ENCODE data around the gene FGF22. TPM values are rescaled to one million over a fixed set of nuclear protein-coding genes. Genes with fewer than 3 reads are reported as not detected.

The FGF22 gene
- total RNA-seq, 4 donors from 2014 or later: 0.67 to 4.7 (median 1.2) TPM

DNA sequence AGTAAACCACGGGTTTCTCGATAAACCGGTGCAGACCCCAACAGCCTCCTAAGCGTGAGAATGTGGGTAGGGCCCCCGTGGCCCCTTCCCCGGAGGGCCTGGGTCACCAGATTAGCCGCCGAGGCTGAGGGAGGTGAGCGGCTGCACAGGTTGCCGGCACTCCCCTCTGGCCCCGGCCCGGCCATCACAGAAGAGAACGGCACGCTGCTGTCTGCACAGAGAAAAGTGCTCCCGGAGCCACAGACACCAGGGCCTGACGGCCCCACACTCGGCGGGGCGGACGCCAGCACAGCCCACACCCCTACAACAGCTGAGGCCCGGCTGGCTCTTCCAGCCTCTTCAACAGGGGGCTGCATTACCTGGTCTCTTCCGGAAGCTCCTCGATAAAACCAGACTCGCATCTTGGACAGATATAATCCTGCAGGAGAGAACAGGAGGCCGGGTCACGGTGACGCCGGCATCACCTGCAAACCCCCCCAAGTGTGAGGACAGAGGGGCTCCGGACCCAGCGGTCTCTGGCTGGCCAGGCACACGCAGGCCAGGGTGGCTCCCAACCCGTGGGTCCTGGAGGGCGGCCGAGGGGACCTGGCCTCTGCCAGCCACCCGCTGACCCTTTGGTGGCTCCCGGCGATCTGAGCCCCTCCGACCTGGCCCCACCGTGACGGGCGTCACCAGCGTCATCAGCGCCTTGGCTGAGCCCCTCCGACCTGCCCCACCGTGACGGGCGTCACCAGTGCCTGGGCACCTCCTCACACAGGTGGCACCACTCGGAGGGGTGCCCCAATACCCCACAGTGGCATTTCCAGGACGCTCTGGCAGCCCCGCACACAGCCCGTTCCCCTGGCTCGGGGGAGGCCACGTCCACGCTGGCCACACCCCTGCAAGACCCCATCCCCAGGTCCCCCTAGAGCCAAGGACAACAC is 13.0 kb downstream of the FGF22 start:
- Histone ChIP-seq H3K4me1 (peaks cover 0 to 33% (median 10%) of the 10 kb centered on the region in 3 donors), H3K36me3 (peaks cover 0 to 89% of the 10 kb centered on the region in 2 donors), H3K27ac (no peak overlapping the region), H3K9me3 (no peaks in the 10 kb centered on the region), H3K27me3 (no peaks in the 10 kb centered on the region), H3K4me3 (no peak overlapping the region)
- 96% methylated on average over 9 of the region's 54 CpGs; no CpG with 5 or more reads in 1 of the 2 donors for WGBS, 2 donors (ENCODE audit: low coverage in 1 of 2)
- no peak for TF ChIP-seq EP300 (IDR thresholded peaks at IDR 0.05)
- TF ChIP-seq POLR2AphosphoS5 (IDR thresholded peaks at IDR 0.05): no peak
- no peak for ATAC-seq

DNA sequence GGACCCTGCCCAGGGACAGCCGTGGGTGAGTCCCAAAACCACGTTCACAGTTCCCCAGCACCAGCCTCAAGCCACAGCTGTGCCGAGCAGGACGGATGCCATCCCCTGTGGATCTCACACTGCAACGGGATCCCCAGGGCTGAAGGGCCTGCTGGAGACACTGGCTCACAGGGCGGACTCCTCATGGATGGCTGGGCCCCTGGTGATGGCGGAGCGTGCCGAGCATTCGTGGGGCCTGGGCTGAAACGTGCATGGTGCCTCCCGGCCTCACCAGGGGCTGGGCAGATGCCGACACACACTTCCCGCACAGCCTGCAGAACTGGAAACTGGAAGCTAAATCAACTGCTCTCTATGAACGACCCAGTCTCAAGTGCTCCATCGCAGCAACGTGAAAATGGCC is 13.7 kb downstream of the FGF22 start:
- Histone ChIP-seq H3K36me3 (peaks cover 0 to 85% of the 10 kb centered on the region in 2 donors), H3K4me1 (peaks cover 0 to 40% (median 11%) of the 10 kb centered on the region in 3 donors), H3K4me3 (no peak overlapping the region), H3K9me3 (no peaks in the 10 kb centered on the region), H3K27ac (no peak overlapping the region), H3K27me3 (no peaks in the 10 kb centered on the region)
- WGBS, 2 donors (ENCODE audit: low coverage in 1 of 2): 90% methylated on average over 6 of the region's 17 CpGs; no CpG with 5 or more reads in 1 of the 2 donors
- TF ChIP-seq EP300 (IDR thresholded peaks at IDR 0.05) (no peak), POLR2AphosphoS5 (IDR thresholded peaks at IDR 0.05) (no peak), POLR2A (IDR thresholded peaks at IDR 0.05) (no peak)
- TF ChIP-seq, protein P1, sequence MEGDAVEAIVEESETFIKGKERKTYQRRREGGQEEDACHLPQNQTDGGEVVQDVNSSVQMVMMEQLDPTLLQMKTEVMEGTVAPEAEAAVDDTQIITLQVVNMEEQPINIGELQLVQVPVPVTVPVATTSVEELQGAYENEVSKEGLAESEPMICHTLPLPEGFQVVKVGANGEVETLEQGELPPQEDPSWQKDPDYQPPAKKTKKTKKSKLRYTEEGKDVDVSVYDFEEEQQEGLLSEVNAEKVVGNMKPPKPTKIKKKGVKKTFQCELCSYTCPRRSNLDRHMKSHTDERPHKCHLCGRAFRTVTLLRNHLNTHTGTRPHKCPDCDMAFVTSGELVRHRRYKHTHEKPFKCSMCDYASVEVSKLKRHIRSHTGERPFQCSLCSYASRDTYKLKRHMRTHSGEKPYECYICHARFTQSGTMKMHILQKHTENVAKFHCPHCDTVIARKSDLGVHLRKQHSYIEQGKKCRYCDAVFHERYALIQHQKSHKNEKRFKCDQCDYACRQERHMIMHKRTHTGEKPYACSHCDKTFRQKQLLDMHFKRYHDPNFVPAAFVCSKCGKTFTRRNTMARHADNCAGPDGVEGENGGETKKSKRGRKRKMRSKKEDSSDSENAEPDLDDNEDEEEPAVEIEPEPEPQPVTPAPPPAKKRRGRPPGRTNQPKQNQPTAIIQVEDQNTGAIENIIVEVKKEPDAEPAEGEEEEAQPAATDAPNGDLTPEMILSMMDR (IDR thresholded peaks at IDR 0.05): no peak
- no peak for ATAC-seq

DNA sequence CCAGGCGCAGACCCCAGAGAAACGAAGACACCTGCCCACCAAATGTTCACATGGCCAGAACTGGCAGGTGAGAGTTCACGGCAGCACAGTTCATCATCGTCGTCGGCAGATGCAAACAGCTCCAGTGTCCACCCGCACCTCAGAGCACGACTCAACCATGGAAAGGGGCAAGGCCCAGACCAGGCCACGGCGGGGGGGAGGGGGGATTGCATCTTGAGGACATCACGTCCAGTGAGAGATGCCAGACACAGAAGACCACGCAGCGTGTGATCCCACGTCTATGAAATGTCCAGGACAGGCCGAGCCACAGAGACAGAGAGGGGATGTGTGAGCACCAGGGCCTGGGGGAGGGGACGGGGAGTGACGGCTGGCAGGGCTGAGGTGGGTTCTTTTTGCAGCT is 16.0 kb downstream of the FGF22 start:
- H3K27ac ChIP-seq: no peak overlapping the region
- TF ChIP-seq POLR2AphosphoS5 (IDR thresholded peaks at IDR 0.05): no peak
- TF ChIP-seq, protein P1 (IDR thresholded peaks at IDR 0.05): no peak
- no peak for TF ChIP-seq EP300 (IDR thresholded peaks at IDR 0.05)
- no peak for TF ChIP-seq POLR2A (IDR thresholded peaks at IDR 0.05)

DNA sequence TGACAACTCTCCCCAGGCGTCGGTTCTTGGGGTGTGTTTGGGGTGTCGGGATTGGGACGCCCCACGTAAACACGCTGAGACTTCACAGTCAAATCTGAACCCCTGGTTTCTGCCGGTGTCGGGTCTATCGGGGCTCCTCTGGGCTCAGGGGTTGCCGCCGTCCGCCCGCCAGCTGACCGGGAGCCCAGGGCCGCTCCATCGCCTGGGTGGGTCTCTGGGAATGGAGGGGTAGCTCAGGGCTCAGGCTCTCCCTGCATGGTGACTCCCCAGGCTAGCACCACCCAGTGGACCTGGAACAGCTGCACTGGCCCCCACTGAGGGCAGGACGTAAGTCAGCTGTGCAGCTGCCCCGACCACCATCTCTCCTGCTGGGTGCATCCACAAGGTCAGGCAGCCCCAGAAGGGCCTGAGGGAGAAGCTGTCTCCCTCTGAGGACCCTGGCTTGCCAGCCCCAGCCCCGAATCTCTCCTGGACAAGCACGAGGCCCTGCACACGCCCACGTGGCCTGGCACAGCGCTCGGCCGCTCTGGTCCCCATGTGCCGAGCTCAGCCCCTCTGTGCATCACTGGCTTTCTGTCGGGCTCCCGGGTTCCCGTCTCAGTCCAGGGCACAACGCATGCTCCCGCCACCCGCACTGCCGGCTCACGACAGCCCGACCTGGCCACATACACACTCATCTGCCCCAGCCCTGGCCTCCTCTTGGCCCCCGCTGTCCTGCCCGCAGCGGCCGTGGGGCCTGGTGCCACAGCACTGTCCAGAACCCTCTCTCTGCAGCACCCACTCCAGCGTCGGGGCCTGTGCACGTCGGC is 17.3 kb downstream of the FGF22 start:
- TF ChIP-seq POLR2A (IDR thresholded peaks at IDR 0.05): no peak
- TF ChIP-seq, protein P1 (IDR thresholded peaks at IDR 0.05): no peak
- H3K27ac ChIP-seq: no peak overlapping the region
- no peak overlapping the region for H3K4me3 ChIP-seq
- ATAC-seq: no peak
- H3K36me3 ChIP-seq: peaks cover 0 to 54% of the 10 kb centered on the region in 2 donors
- 63% methylated on average over 8 of the region's 43 CpGs; no CpG with 5 or more reads in 1 of the 2 donors for WGBS, 2 donors (ENCODE audit: low coverage in 1 of 2)
- H3K27me3 ChIP-seq: no peaks in the 10 kb centered on the region
- H3K9me3 ChIP-seq: no peaks in the 10 kb centered on the region
- peaks cover 0 to 75% (median 45%) of the 10 kb centered on the region in 3 donors for H3K4me1 ChIP-seq

More for the DNA sequence above, 16.0 kb downstream of the FGF22 start:
- H3K36me3 ChIP-seq: peaks cover 0 to 67% of the 10 kb centered on the region in 2 donors
- H3K27me3 ChIP-seq: no peaks in the 10 kb centered on the region
- no peaks in the 10 kb centered on the region for H3K9me3 ChIP-seq
- no peak overlapping the region for H3K4me3 ChIP-seq
- WGBS, 2 donors (ENCODE audit: low coverage in 1 of 2): 44 to 45% methylated on average over 5 of the region's 17 CpGs
- H3K4me1 ChIP-seq: peaks cover 0 to 62% (median 33%) of the 10 kb centered on the region in 3 donors
- no peak for ATAC-seq

DNA sequence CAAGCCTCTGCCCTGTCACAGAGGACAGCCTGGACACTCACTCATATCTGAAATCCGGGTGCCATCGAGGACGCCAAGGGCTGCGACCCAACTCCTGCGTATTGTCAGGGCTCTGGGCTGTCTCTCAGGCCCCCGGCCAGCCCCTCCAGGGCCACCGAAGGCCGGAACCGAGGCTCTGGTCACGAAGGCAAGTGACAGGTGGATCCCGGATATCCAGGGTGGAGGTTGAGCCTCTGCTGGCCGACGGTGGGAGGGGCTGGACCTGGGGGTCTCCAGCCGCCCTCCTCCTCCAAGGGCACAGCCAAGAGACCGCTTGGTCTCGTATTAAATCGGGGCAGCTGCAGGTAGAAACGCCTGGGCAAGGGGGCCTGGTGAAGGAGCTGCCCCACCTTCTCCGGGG is 17.9 kb downstream of the FGF22 start:
- WGBS, 2 donors (ENCODE audit: low coverage in 1 of 2): no CpG with 5 or more reads among the region's 19 CpGs
- Histone ChIP-seq H3K4me3 (no peak overlapping the region), H3K27ac (peak overlapping the region in 1 of 4 donors; percentile 20), H3K9me3 (no peaks in the 10 kb centered on the region), H3K36me3 (peaks cover 0 to 48% of the 10 kb centered on the region in 2 donors), H3K4me1 (peaks cover 0 to 80% (median 46%) of the 10 kb centered on the region in 3 donors), H3K27me3 (no peaks in the 10 kb centered on the region)
- TF ChIP-seq EP300 (IDR thresholded peaks at IDR 0.05): no peak
- ATAC-seq: no peak
